Measurements from ENCODE around the gene PPDPF.

DNA sequence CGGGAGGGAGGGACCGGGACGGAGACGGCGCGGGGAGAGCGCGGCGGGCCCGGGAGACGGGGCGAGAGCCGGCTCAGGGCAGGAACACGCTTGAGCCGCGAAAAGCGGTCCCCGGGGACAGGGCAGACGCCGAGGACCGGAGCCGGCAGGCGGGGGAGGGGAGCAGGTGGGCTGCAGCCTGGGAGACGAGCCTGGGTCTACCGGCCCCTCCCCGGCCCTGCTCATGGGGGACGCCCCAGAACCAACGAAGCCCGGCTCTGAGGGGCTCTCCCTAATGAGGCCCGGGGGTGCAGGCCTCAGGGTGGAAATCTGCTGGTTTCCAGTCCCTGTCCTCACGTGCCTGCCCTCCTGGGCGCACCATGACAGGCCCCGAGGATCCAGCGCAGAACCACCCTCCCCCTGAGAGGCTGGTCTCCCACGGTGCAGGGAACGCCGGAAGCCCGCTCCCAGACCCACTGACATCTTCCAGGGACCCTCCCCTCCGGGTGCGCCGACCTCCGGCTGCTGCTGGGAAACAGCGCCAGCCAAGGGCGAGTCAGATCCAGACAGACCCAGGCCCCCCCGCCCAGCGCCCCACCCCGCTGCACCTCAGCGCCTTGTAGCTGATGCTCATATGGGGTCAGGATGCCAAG is 21.1 kb upstream of the PPDPF start:
- no peak for TF ChIP-seq CTCF (conservative IDR thresholded peaks at IDR 0.05 in 1 of 2, IDR thresholded peaks at IDR 0.05 in 1 of 2; ENCODE audit: extremely low read depth in 1 of 2, insufficient read depth in 1 of 2, low read depth in 1 of 2, low read length in 2 of 2)
- TF ChIP-seq EZH2 (IDR thresholded peaks at IDR 0.05; ENCODE audit: borderline replicate concordance, low read length): no peak

Data from mammary epithelial cell (primary cell).